HEK293 (cell line): ENCODE measurements around the gene CALCOCO1.

ENCODE experiments used
- EGR2 ChIP-seq: fragments of 450-650 bp; formaldehyde crosslinking; IDR thresholded peaks from 2 replicates; pipeline ENCODE4 v1.5.1; 2016; ENCODE audit warnings: low read depth, missing biosample characterization, missing genetic modification characterization
- GFI1B ChIP-seq: fragments of 450-650 bp; formaldehyde crosslinking; IDR thresholded peaks from 2 replicates; pipeline ENCODE4 v1.5.1; 2016; ENCODE audit warnings: missing biosample characterization, missing genetic modification characterization
- KLF8 ChIP-seq: fragments of 450-650 bp; formaldehyde crosslinking; IDR thresholded peaks from 2 replicates; pipeline ENCODE4 v1.5.1; 2016; ENCODE audit warnings: missing biosample characterization, missing genetic modification characterization
- OSR2 ChIP-seq: fragments of 450-650 bp; formaldehyde crosslinking; IDR thresholded peaks from 2 replicates; pipeline ENCODE4 v1.5.1; 2016; ENCODE audit warnings: missing biosample characterization, missing genetic modification characterization
- PRDM4 ChIP-seq: fragments of 450-650 bp; formaldehyde crosslinking; IDR thresholded peaks from 2 replicates; pipeline ENCODE4 v1.5.1; 2017; ENCODE audit warnings: missing biosample characterization, missing genetic modification characterization
- SETDB1 ChIP-seq: IDR thresholded peaks from one replicate; pipeline ENCODE4 v1.6.1; 2017; ENCODE audit warnings: mild to moderate bottlenecking, low read length, moderate library complexity, mixed read lengths; ENCODE audit not compliant: insufficient read length
- ZBTB10 ChIP-seq: fragments of 450-650 bp; formaldehyde crosslinking; IDR thresholded peaks from 2 replicates; pipeline ENCODE4 v1.5.1; 2016; ENCODE audit warnings: missing biosample characterization, missing genetic modification characterization
- ZBTB11 ChIP-seq: fragments of 450-650 bp; formaldehyde crosslinking; conservative IDR thresholded peaks from 2 replicates; pipeline ENCODE4 v1.5.1; 2016; ENCODE audit warnings: low read depth, missing biosample characterization, missing genetic modification characterization
- ZNF10 ChIP-seq: fragments of 450-650 bp; formaldehyde crosslinking; IDR thresholded peaks from 2 replicates; pipeline ENCODE4 v1.5.1; 2017; ENCODE audit warnings: missing biosample characterization, missing genetic modification characterization
- ZNF223 ChIP-seq: fragments of 450-650 bp; formaldehyde crosslinking; IDR thresholded peaks from 2 replicates; pipeline ENCODE4 v1.5.1; 2016; ENCODE audit warnings: missing biosample characterization, missing genetic modification characterization
- ZNF266 ChIP-seq: fragments of 450-650 bp; formaldehyde crosslinking; IDR thresholded peaks from 2 replicates; pipeline ENCODE4 v1.5.1; 2016; ENCODE audit warnings: missing biosample characterization, missing genetic modification characterization, low read depth
- ZNF311 ChIP-seq: fragments of 450-650 bp; formaldehyde crosslinking; IDR thresholded peaks from 2 replicates; pipeline ENCODE4 v1.5.1; 2017; ENCODE audit warnings: missing biosample characterization, missing genetic modification characterization, borderline replicate concordance
- ZNF366 ChIP-seq: fragments of 450-650 bp; formaldehyde crosslinking; conservative IDR thresholded peaks from 2 replicates; pipeline ENCODE4 v1.5.1; 2016; ENCODE audit warnings: missing biosample characterization, missing genetic modification characterization
- ZNF426 ChIP-seq: fragments of 450-650 bp; formaldehyde crosslinking; IDR thresholded peaks from 2 replicates; pipeline ENCODE4 v1.5.1; 2017; ENCODE audit warnings: missing biosample characterization, missing genetic modification characterization, mild to moderate bottlenecking, inconsistent platforms, moderate library complexity
- ZNF514 ChIP-seq: fragments of 450-650 bp; formaldehyde crosslinking; IDR thresholded peaks from 2 replicates; pipeline ENCODE4 v1.5.1; 2016; ENCODE audit warnings: missing biosample characterization, missing genetic modification characterization
- ZNF518A ChIP-seq: fragments of 450-650 bp; formaldehyde crosslinking; conservative IDR thresholded peaks from 2 replicates; pipeline ENCODE4 v1.5.1; 2016; ENCODE audit warnings: low read depth, missing biosample characterization, missing genetic modification characterization
- ZNF529 ChIP-seq: fragments of 450-650 bp; formaldehyde crosslinking; IDR thresholded peaks from 2 replicates; pipeline ENCODE4 v1.5.1; 2017; ENCODE audit warnings: missing genetic modification characterization, missing biosample characterization; ENCODE audit not compliant: insufficient replicate concordance
- ZNF558 ChIP-seq: fragments of 450-650 bp; formaldehyde crosslinking; IDR thresholded peaks from 2 replicates; pipeline ENCODE4 v1.5.1; 2016; ENCODE audit warnings: missing biosample characterization, missing genetic modification characterization
- ZNF639 ChIP-seq: fragments of 450-650 bp; formaldehyde crosslinking; IDR thresholded peaks from 2 replicates; pipeline ENCODE4 v1.5.1; 2016; ENCODE audit warnings: missing biosample characterization, missing genetic modification characterization
- ZNF677 ChIP-seq: fragments of 450-650 bp; IDR thresholded peaks from 2 replicates; pipeline ENCODE4 v1.5.0; 2018; ENCODE audit warnings: missing biosample characterization, mild to moderate bottlenecking, missing genetic modification characterization, moderate library complexity
- ZSCAN4 ChIP-seq: fragments of 450-650 bp; formaldehyde crosslinking; IDR thresholded peaks from 2 replicates; pipeline ENCODE4 v1.5.1; 2017; ENCODE audit warnings: missing biosample characterization, missing genetic modification characterization
- ZXDB ChIP-seq: fragments of 450-650 bp; formaldehyde crosslinking; IDR thresholded peaks from 2 replicates; pipeline ENCODE4 v1.5.1; 2016; ENCODE audit warnings: missing biosample characterization, missing genetic modification characterization

Gene CALCOCO1

GRCh38 chr12:53727310-53728041 lies at the start of gene CALCOCO1 (continued):
- TF ChIP-seq PRDM4 (tag by site-specific recombination) (peak; percentile 89), ZNF311 (tag by site-specific recombination) (no peak), ZNF366 (tag by site-specific recombination) (peak; percentile 43; the same call in 1 of the 2 replicates), EGR2 (tag by site-specific recombination) (peak; percentile 49), GFI1B (tag by site-specific recombination) (no peak), OSR2 (tag by site-specific recombination) (0 out of 2 replicates have a peak, but pooled peaks have one; percentile 14), ZNF426 (tag by site-specific recombination) (no peak), ZBTB11 (0 out of 2 replicates have a peak, but pooled peaks have one; percentile 45), ZBTB10 (tag by site-specific recombination) (peak; percentile 79), ZNF677 (tag by site-specific recombination) (no peak), ZNF266 (no peak), ZXDB (tag by site-specific recombination) (peak; percentile 96), ZNF514 (tag by site-specific recombination) (no peak), KLF8 (tag by site-specific recombination) (peak; percentile 100), ZNF223 (tag by site-specific recombination) (no peak), ZNF518A (tag by site-specific recombination) (no peak), ZNF529 (no peak), ZSCAN4 (tag by site-specific recombination) (no peak), ZNF558 (no peak), SETDB1 (no peak), ZNF10 (tag by site-specific recombination) (peak; percentile 85), ZNF639 (peak; percentile 64; the same call in 1 of the 2 replicates)
